BLaER1 (cell line): ENCODE measurements around the gene NUP98.
"Not testable (repeated sequence)": the region's sequence is repeated elsewhere in the genome, so short reads cannot be mapped to it uniquely, and the experiment has no call there.

Source experiments
- H3K27ac ChIP-seq: shearing (Covaris generic); formaldehyde crosslinking; 2 replicates; pipeline ENCODE4 v1.8.1; 2022
- H3K27me3 ChIP-seq: shearing (Covaris generic); formaldehyde crosslinking; 2 replicates; pipeline ENCODE4 v1.8.1; 2022
- H3K36me3 ChIP-seq: shearing (Covaris generic); formaldehyde crosslinking; 2 replicates; pipeline ENCODE4 v1.8.1; 2022
- H3K4me1 ChIP-seq: shearing (Covaris generic); formaldehyde crosslinking; 2 replicates; pipeline ENCODE4 v1.8.1; 2022
- H3K4me2 ChIP-seq: shearing (Covaris generic); formaldehyde crosslinking; 2 replicates; pipeline ENCODE4 v1.8.1; 2022
- H3K4me3 ChIP-seq: shearing (Covaris generic); formaldehyde crosslinking; 2 replicates; pipeline ENCODE4 v1.8.1; 2022
- H3K9ac ChIP-seq: shearing (Covaris generic); formaldehyde crosslinking; 2 replicates; pipeline ENCODE4 v1.8.1; 2022
- H3K9me3 ChIP-seq: shearing (Covaris generic); formaldehyde crosslinking; 2 replicates; pipeline ENCODE4 v1.8.1; 2022
- H4K20me1 ChIP-seq: shearing (Covaris generic); formaldehyde crosslinking; 2 replicates; pipeline ENCODE4 v1.8.1; 2022
- Cebpa-rat ChIP-seq: shearing (Covaris generic); IDR thresholded peaks from 2 replicates; pipeline ENCODE4 v1.8.1; 2022

Gene NUP98

DNA sequence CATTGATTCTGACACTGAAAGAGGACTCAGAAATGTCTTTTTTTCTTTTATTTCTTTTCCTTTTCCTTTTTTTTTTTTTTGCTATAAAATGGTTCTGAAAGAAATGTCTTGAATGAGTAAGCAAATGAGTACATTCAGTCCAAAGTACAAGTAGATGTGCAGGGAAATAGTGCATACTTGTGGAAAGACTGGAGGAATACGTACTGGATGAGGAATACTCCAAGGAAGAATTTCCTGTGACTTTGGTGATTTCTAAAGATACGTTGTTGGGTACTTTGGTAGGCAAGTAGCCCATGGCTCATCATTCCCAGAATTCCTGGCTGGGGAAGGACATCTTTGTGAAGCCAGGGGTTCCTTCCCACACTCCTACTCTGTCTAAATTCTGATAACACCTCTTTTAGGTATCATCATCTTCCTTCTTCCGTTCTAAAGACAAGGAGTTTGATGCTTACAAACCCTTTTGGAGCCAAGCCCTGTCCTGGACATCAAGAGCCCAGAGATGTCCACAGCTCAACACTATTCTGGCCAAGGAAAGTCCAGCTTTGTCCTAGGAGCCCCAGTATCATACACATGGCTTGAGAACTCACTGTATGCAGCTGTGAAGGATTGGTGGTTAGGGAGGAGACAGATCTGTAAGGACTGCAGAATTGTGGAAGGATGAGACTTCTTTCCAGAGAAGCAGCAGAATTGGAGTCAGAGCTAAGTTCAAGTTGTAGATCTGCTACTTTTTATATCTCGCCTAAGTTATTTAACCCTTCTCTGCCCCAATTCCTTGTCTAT lies 4.8 kb upstream of the NUP98 start:
- no peak overlapping the region for H3K4me2 ChIP-seq
- TF ChIP-seq Cebpa-rat = no peak
- no peak overlapping the region for H3K4me3 ChIP-seq
- H3K9me3 ChIP-seq = no peaks in the 10 kb centered on the region
- no peak overlapping the region for H3K27ac ChIP-seq
- H3K4me1 ChIP-seq = peaks cover 17% of the 10 kb centered on the region
- peaks cover under 1% of the 10 kb centered on the region for H4K20me1 ChIP-seq
- no peak overlapping the region for H3K9ac ChIP-seq
- no peaks in the 10 kb centered on the region for H3K36me3 ChIP-seq
- H3K27me3 ChIP-seq = no peaks in the 10 kb centered on the region

DNA sequence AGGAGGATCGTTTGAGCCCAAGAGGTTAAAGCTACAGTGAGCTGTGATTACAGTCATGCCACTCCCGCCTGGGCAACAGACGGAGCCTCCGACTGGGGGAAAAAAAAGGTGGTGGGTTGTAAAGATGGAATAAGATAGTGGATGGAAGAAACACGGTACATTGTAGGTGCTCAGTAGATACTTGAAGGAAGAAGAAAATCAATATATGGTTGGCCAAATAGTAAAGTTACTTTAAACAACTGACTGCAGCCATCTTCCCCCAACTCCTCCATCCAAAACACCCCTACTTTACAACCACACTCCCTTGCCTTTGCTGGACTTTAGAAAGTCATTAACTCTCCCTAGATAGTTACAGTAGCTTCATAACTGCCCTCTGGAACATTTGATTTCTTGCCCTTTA lies 2.5 kb upstream of the NUP98 start:
- Histone ChIP-seq H3K4me3 (no peak overlapping the region), H3K9me3 (no peaks in the 10 kb centered on the region), H3K36me3 (peaks cover 8% of the 10 kb centered on the region), H3K27me3 (no peaks in the 10 kb centered on the region), H3K27ac (no peak overlapping the region), H3K9ac (no peak overlapping the region), H4K20me1 (peaks cover 24% of the 10 kb centered on the region), H3K4me2 (no peak overlapping the region), H3K4me1 (peaks cover 34% of the 10 kb centered on the region)
- no peak for TF ChIP-seq Cebpa-rat

DNA sequence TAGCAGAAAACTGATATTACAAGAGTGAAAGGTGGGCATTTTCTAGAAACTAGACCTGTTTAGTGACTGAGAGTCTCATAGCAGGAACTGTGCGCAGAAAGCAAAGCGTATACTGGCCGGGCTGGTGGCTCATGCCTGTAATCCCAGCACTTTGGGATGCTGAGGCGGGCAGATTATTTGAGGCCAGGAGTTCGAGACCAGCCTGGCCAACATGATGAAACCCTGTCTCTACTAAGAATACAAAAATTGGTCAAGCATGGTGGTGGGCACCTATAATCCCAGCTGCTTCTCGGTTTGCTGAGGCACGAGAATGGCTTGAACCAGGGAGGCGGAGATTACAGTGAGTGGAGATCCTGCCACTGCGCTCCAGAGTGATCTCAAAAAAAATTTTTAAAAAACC lies 1.8 kb upstream of the NUP98 start:
- H3K9me3 ChIP-seq = no peaks in the 10 kb centered on the region
- H4K20me1 ChIP-seq = peaks cover 31% of the 10 kb centered on the region
- H3K4me3 ChIP-seq = no peak overlapping the region
- H3K27me3 ChIP-seq = no peaks in the 10 kb centered on the region
- no peak for TF ChIP-seq Cebpa-rat
- H3K4me2 ChIP-seq = 0 out of 2 replicates have a peak overlapping the region, but pooled peaks have one; percentile 94
- no peak overlapping the region for H3K9ac ChIP-seq
- H3K36me3 ChIP-seq = peaks cover 15% of the 10 kb centered on the region
- H3K4me1 ChIP-seq = peaks cover 30% of the 10 kb centered on the region
- H3K27ac ChIP-seq = no peak overlapping the region

DNA sequence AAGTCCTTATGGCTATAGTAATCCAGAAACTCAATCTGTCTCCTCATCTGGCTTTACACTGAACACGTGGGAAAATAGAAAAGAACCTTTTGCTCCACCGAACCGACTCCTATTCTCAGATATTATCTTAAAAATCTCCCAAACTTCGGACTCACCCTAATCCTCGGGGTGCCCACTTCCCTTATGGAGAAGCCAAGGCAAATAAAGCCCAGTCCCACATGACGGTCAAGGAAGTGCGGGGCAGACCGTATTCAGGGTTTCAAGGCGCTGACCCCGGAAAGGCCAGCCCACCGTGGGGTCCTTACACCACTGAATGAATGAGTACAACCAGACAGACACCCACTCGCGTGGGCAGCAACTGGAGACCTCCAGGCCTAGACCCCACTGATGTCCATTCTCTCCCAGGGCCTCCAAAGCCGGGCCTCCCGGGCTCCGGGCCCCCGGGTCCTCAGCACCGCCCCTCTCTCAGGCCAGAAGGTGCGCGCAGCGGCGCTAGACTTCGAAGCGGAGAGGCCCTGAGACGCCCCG lies 489 bp downstream of the NUP98 start:
- H3K36me3 ChIP-seq = peaks cover 38% of the 10 kb centered on the region
- TF ChIP-seq Cebpa-rat = no peak
- H3K9ac ChIP-seq = peak overlapping the region; percentile 91
- peak overlapping the region; percentile 95 for H3K27ac ChIP-seq
- H3K4me3 ChIP-seq = peak overlapping the region; percentile 88
- no peaks in the 10 kb centered on the region for H3K9me3 ChIP-seq
- peaks cover 54% of the 10 kb centered on the region for H4K20me1 ChIP-seq
- H3K4me1 ChIP-seq = peaks cover 28% of the 10 kb centered on the region
- H3K27me3 ChIP-seq = no peaks in the 10 kb centered on the region
- H3K4me2 ChIP-seq = peak overlapping the region; percentile 87

DNA sequence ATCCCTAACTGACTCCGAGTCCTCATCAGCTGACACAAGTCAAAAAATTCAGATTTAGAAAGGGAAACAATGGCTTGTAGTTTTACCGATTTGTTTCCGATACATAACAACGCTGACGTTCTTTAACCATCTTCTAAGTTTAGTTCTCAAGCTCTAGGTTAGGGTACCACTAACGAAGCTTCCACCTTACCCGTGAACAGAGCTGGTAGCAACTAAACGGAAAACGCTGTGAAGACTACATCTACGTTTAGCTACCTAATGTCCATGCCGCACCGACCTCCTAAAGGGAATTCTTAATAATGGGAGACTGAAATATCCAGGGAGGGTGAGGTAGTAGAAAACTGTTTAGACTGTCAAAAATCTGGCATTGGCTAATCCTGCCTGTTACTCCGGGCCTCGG lies 1.0 kb downstream of the NUP98 start:
- peak overlapping the region; percentile 88 for H3K4me3 ChIP-seq
- no peaks in the 10 kb centered on the region for H3K27me3 ChIP-seq
- H3K9ac ChIP-seq = peak overlapping the region; percentile 91
- peak overlapping the region; percentile 95 for H3K27ac ChIP-seq
- no peak for TF ChIP-seq Cebpa-rat
- H3K36me3 ChIP-seq = peaks cover 43% of the 10 kb centered on the region
- H3K9me3 ChIP-seq = no peaks in the 10 kb centered on the region
- peaks cover 28% of the 10 kb centered on the region for H3K4me1 ChIP-seq
- H3K4me2 ChIP-seq = peak overlapping the region; percentile 87
- H4K20me1 ChIP-seq = peaks cover 59% of the 10 kb centered on the region

DNA sequence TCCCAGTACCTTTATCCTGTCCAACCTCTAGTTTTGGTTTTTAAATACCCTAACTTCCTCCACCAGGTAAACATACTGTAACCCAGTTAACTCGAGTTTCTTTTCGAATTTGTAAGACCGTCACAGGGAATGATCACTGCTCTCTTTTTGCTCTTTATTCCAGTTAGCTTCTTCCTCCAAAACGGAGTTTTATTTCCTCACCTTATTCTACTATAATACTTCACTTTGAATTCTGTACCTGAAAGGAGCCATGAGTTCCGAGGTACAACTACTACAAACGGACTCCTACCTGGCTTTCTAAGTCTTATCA lies 1.4 kb downstream of the NUP98 start:
- H3K4me2 ChIP-seq = peak overlapping the region; percentile 87
- H3K9me3 ChIP-seq = no peaks in the 10 kb centered on the region
- H3K9ac ChIP-seq = peak overlapping the region; percentile 91
- H4K20me1 ChIP-seq = peaks cover 63% of the 10 kb centered on the region
- TF ChIP-seq Cebpa-rat = no peak
- H3K36me3 ChIP-seq = peaks cover 47% of the 10 kb centered on the region
- H3K27me3 ChIP-seq = no peaks in the 10 kb centered on the region
- no peak overlapping the region for H3K27ac ChIP-seq
- H3K4me3 ChIP-seq = peak overlapping the region; percentile 88
- peaks cover 28% of the 10 kb centered on the region for H3K4me1 ChIP-seq

DNA sequence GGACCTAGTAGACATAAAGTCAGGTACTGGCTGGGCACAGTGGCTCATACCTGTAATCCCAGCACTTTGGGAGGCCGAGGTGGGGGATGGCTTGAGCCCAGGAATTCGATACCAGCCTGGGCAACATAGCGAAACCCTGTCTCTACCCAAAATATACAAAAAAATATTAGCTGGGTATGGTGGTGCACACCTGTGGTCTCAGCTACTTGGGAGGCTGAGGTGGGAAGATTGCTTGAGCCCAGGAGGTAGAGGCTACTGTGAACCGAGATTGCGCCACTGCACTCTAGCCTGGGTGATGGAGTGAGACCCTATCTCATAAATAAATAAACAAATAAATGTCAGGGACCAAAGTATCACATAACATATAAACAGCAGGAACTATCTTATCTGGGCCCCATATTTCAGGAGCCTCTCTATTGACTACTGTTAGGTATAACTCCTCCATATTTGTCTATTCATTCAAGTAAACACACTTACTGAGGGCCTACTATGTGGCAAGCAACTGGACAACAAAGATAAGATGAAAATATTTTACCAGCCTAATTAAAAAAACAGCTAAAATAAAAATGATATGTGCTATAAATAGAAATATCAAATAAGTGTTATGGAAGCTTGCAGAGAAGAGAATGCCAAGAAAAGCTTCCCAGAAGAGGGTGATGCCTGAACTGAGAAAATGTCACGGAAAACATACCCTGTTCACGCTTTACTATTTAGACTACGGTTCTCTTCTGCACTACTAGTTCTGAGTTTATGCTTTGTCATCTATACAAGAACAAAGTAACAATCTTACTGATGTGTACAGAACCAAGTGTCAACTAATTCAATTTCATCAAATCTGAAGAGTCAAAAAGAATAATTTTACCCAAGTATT lies 2.0 kb downstream of the NUP98 start:
- Histone ChIP-seq H3K4me2 (peak overlapping the region; percentile 87), H3K4me3 (peak overlapping the region; percentile 88), H3K27me3 (no peaks in the 10 kb centered on the region), H4K20me1 (peaks cover 69% of the 10 kb centered on the region), H3K36me3 (peaks cover 53% of the 10 kb centered on the region), H3K27ac (no peak overlapping the region), H3K4me1 (peaks cover 28% of the 10 kb centered on the region), H3K9me3 (no peaks in the 10 kb centered on the region), H3K9ac (peak overlapping the region; percentile 91; the same call in 1 of the 2 replicates)
- no peak for TF ChIP-seq Cebpa-rat

DNA sequence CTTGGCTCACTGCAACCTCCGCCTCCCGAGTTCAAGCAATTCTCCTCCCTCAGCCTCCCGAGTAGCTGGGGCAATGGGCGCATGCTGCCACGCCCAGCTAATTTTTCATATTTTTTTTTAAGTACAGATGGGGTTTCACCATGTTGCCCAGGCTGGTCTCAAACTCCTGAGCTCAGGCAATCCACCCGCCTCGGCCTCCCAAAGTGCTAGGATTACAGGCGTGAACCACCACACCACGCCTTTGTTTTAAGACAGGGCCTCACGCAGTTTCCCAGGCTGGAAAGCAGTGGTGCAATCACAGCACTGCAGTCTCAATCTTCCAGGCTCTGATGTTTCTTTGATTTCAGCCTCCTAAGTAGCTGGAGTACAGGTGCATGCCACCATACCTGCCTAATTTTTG lies 3.0 kb downstream of the NUP98 start:
- Histone ChIP-seq H3K4me1 (peaks cover 28% of the 10 kb centered on the region), H3K36me3 (peaks cover 63% of the 10 kb centered on the region), H4K20me1 (peaks cover 79% of the 10 kb centered on the region)
- H3K27me3 ChIP-seq, H3K4me2 ChIP-seq, H3K4me3 ChIP-seq, H3K9me3 ChIP-seq, H3K9ac ChIP-seq, H3K27ac ChIP-seq: not testable (repeated sequence)

DNA sequence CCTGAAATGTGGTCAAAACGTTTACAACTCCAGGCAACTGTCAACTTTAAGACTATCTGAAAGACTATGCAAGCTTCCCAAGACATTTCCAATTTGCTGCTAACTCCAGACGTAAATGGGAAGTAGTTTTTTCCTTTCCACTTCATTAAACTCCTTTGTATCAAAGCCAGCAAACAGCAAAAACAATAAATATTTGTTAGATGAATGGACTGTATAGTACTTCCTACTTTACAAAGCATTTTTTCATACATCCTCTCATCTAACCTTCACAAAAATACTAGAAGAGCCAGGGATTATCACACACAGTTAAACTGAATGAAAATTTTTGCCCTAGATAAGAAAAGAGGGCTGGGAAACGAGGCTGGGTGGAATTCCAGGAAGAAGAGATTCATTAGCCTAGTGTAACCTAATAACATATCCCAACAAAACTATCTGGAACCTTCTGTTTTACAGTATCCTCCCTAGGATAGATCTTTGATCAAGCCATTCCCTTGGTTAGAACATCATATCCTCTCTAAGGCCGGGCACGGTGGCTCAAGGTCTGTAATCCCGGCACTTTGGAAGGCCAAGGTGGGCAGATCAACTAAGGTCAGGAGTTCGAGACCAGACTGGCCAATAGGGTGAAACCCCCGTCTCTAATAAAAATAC lies 10.4 kb downstream of the NUP98 start:
- TF ChIP-seq Cebpa-rat = no peak
- Histone ChIP-seq H4K20me1 (peaks cover 100% of the 10 kb centered on the region), H3K36me3 (peaks cover 65% of the 10 kb centered on the region), H3K4me3 (no peak overlapping the region), H3K27me3 (no peaks in the 10 kb centered on the region), H3K4me1 (peaks cover 33% of the 10 kb centered on the region), H3K9me3 (no peaks in the 10 kb centered on the region), H3K9ac (no peak overlapping the region), H3K4me2 (peak overlapping the region; percentile 11; the same call in 1 of the 2 replicates), H3K27ac (0 out of 2 replicates have a peak overlapping the region, but pooled peaks have one; percentile 24)
